ENCODE results near the gene PPP1R7. TPM values are rescaled to one million over a fixed set of nuclear protein-coding genes. Genes with fewer than 3 reads are reported as not detected.

PPP1R7 gene
- polyA plus RNA-seq, 6 donors from 2014 or later: 96.4 to 130 (median 112) TPM

DNA sequence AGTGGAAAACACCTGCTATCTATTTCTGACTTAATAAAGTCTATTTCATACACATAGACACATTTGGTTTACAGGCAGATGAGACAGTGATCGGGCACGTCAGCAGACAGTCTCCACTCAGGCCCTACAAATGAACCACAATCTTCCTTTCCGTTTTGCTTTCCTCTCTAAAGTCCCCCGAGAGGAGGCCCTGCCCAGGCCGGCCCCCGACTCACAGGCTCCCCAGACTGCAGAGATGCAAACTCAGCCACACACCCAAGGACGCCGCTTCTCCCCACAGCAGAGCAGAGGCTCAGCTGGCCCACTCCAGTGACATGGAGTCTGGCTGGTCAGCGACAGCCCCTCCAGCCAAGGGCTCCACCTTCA lies 38.8 kb upstream of the PPP1R7 start:
- H3K4me1 Mint-ChIP-seq: peaks cover 38 to 53% (median 47%) of the 10 kb centered on the region in 3 donors
- H3K4me3 Mint-ChIP-seq: peak overlapping the region in 6 of 8 donors; percentile 6 to 83 (median 68)
- peaks cover 0 to 4% (median 0%) of the 10 kb centered on the region in 7 donors for H3K9me3 Mint-ChIP-seq
- H3K27ac Mint-ChIP-seq: peak overlapping the region; percentile 82 to 97 (median 96)
- no peaks in the 10 kb centered on the region for H3K27me3 Mint-ChIP-seq
- peak; percentile 40 for DNase-seq
- ATAC-seq (ENCODE audit: low read depth in 2 of 2): peak; percentile 35 to 59
- H3K36me3 Mint-ChIP-seq: peaks cover 10 to 18% of the 10 kb centered on the region in 2 donors

DNA sequence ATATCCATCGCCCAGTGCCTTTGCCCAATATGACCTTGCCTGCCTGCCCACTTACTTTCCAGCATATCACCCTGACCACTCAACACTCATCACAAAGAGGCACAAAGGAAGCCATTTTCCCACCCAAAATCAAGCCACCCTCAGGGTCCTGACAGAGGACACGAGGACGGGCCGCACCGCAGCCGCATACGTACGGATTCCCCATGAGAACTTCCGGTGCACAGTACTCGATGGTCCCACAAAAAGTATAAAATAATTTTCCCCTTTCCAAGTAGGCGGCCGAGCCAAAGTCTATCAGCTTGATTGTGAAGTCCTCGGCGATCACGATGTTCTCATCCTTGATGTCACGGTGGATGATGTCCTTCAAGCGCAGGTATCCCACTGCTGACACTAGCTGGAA lies 38.2 kb upstream of the PPP1R7 start:
- Mint-ChIP-seq H3K4me1 (peaks cover 38 to 53% (median 47%) of the 10 kb centered on the region in 3 donors), H3K9me3 (peaks cover 0 to 4% (median 0%) of the 10 kb centered on the region in 7 donors), H3K36me3 (peaks cover 10 to 24% of the 10 kb centered on the region in 2 donors), H3K4me3 (peak overlapping the region in 4 of 8 donors; percentile 41 to 71 (median 68)), H3K27ac (peak overlapping the region; percentile 92 to 97 (median 96)), H3K27me3 (no peaks in the 10 kb centered on the region)
- DNase-seq: no peak
- ATAC-seq (ENCODE audit: low read depth in 2 of 2): no peak

DNA sequence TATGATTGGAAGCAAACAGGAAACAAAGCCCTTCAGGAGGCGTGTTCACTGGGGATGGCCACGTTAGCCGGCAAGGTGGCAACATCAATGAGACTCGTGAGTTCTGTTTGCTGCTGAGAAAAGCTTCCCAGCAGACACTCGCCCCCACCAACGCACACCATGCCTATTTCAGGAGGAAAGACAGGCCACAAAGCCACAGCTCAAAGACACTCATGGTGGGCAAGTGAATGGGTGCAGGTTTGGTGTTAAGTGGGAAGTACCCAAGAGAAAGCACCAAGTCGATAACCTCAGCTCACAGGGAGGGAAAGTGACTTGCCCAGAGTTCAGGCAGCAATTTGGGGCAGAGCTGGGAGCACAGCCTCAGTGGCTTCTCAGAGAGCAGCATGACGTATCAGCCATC lies 37.7 kb upstream of the PPP1R7 start:
- Mint-ChIP-seq H3K36me3 (peaks cover 10 to 25% of the 10 kb centered on the region in 2 donors), H3K4me1 (peaks cover 38 to 49% (median 47%) of the 10 kb centered on the region in 3 donors), H3K27me3 (no peaks in the 10 kb centered on the region), H3K9me3 (peaks cover 0 to 4% (median 0%) of the 10 kb centered on the region in 7 donors), H3K4me3 (peak overlapping the region in 1 of 8 donors; percentile 55), H3K27ac (peak overlapping the region; percentile 35 to 97 (median 80))
- DNase-seq (no peak), ATAC-seq (ENCODE audit: low read depth in 2 of 2) (no peak)

DNA sequence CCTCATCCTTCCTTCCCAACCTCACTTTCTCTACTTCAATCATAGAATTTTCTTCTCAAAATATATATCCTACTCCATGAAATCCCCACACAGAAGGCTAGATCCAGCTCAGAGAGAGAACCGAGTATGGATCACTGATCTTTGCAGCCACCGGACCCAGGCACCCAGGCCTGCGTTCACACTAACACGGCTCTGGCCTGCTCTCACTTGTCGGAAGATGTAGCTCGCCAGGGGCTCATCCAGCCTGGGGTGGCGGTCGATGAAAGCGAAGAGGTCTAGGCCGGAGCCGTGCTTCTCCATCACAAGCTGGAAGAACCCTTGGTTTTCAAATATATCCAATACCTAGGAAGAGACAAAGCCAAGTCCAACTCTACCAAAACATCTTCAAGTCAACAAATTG lies 35.4 kb upstream of the PPP1R7 start:
- no peaks in the 10 kb centered on the region for H3K9me3 Mint-ChIP-seq
- H3K27ac Mint-ChIP-seq: peak overlapping the region in 1 of 6 donors; percentile 52
- no peaks in the 10 kb centered on the region for H3K27me3 Mint-ChIP-seq
- no peak for DNase-seq
- peaks cover 10 to 33% of the 10 kb centered on the region in 2 donors for H3K36me3 Mint-ChIP-seq
- no peak for ATAC-seq (ENCODE audit: low read depth in 2 of 2)
- H3K4me1 Mint-ChIP-seq: peaks cover 21 to 29% (median 28%) of the 10 kb centered on the region in 3 donors
- H3K4me3 Mint-ChIP-seq: no peak overlapping the region

DNA sequence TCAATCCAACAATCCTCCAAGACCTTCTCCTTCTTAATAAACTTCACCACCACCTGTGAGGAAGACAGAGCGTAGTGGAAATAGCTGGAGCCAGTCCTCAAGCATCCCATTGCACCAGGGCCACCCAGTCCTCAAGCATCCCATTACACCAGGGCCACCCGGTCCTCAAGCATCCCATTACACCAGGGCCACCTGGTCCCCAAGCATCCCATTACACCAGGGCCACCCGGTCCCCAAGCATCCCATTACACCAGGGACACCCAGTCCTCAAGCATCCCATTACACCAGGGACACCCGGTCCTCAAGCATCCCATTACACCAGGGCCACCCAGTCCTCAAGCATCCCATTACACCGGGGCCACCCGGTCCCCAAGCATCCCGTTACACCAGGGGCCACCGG lies 34.9 kb upstream of the PPP1R7 start:
- DNase-seq: no peak
- Mint-ChIP-seq H3K9me3 (no peaks in the 10 kb centered on the region), H3K4me3 (no peak overlapping the region), H3K4me1 (peaks cover 16 to 23% (median 22%) of the 10 kb centered on the region in 3 donors), H3K36me3 (peaks cover 10 to 37% of the 10 kb centered on the region in 2 donors), H3K27me3 (no peaks in the 10 kb centered on the region), H3K27ac (peak overlapping the region in 2 of 6 donors; percentile 49 to 79)
- ATAC-seq (ENCODE audit: low read depth in 2 of 2): no peak

DNA sequence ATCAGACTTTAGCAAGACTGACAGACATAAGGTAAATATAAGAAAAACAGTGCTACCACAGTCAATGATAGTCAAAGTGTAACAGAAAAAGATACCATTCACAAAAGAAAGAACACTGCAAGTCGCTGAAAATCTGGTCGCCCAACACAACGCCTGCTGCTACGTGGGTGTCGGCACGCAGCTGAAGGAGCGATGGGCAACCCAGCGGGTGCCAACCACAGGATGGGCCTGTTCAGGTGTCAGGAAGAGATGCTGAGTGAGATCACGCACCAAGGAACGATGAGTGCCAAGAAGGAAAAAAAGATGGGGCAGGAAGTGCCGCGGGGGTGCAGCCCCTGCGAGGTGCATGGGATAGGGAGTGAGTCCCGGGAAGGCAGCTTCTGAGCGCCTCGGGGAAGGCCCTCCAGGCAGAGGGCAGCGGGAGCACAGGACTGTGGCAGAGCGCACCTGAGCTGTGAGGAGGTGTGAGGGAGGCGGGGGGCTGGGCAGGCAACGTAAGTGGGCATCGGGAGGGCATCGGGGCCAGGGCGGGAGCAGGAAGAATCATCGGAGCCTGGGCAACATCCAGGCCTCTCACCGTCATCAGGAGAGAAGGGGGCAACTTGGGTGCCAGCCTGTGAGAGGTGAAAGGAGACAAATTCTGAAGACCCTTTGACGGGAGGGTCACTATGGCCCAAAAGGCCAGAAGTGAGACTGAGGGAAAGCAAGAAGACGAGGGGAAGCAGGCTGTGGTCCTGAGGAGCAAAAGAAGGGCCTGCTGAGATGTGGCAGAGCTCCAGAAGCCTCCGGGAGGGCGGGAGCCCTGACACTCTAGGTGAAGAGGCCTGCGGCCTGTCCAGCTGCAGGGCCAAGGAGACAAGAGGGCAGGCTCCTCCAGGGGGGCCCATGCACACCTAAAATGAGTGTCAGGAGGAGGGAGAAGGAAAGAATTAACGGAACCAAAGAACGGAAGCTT lies 33.4 kb upstream of the PPP1R7 start:
- Mint-ChIP-seq H3K4me1 (peaks cover 2 to 8% (median 7%) of the 10 kb centered on the region in 3 donors), H3K27ac (peak overlapping the region in 2 of 6 donors; percentile 59 to 79), H3K4me3 (no peak overlapping the region), H3K36me3 (peaks cover 18 to 48% of the 10 kb centered on the region in 2 donors), H3K9me3 (no peaks in the 10 kb centered on the region), H3K27me3 (no peaks in the 10 kb centered on the region)
- DNase-seq: no peak
- ATAC-seq (ENCODE audit: low read depth in 2 of 2): no peak

DNA sequence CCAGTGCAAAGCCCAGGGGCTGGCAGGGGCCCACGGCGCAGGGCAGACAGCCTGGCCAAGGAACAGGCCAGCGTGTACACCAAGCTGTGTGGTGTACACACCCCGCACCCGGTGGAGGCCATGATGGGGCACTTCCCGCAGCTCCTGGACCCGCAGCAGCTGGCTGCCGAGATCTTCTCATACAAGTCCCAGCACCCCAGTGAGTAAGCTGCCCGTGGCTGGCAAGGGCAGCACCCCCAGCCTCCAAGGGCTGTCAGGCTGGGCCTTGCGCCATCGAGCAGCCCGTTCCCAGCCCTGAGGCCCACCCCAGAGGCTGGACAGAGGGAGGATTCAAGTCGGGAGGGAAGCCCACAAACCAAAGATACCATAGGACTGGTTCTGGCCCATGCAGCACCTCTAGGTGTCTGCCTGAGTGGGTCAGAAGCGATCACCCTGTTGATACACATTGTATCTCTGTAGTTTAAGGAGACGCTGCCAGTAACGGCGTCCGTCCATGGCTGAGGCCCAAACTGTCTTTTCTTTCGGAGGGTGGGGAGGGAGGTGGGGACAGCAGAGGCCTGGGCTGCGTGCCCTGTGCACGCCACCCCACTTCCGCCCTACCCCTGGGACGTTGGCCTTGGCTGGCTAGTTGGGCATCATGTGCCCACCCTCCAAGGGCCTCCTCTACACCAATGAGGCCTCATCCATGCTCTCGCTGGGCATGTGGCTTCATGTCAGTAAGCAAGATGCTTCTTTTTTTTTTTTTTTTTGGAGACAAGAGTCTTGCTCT lies 31.3 kb upstream of the PPP1R7 start:
- Mint-ChIP-seq H3K27me3 (no peaks in the 10 kb centered on the region), H3K36me3 (peaks cover 23 to 48% of the 10 kb centered on the region in 2 donors), H3K4me1 (no peaks in the 10 kb centered on the region)

DNA sequence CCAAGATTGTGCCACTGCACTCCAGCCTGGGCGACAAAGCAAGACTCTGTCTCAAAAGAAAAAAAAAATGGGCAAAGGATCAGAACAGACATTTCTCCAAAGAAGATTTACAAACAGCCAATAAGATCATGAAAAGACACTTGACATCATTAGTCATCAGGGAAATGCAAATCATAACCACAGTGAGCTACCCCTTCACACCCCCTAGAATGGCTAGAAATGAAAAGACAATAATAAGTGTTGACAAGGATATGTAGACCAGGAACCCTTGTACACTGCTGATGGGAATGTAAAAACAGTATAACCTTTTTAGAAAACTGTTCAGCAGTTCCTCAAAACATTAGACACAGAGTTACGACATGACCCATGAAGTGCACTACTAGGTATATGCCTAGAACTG lies 29.8 kb upstream of the PPP1R7 start:
- DNase-seq (no peak), ATAC-seq (ENCODE audit: low read depth in 2 of 2) (no peak)
- Mint-ChIP-seq H3K4me1 (peaks cover 0 to 1% (median 0%) of the 10 kb centered on the region in 3 donors), H3K4me3 (no peak overlapping the region), H3K36me3 (peaks cover 12 to 36% of the 10 kb centered on the region in 2 donors), H3K9me3 (no peaks in the 10 kb centered on the region), H3K27ac (peak overlapping the region in 2 of 6 donors; percentile 33 to 69), H3K27me3 (no peaks in the 10 kb centered on the region)

More for the DNA sequence above, 31.3 kb upstream of the PPP1R7 start:
- no peak overlapping the region for H3K27ac Mint-ChIP-seq
- H3K4me3 Mint-ChIP-seq: no peak overlapping the region
- DNase-seq (no peak), ATAC-seq (ENCODE audit: low read depth in 2 of 2) (no peak)
- H3K9me3 Mint-ChIP-seq: no peaks in the 10 kb centered on the region

DNA sequence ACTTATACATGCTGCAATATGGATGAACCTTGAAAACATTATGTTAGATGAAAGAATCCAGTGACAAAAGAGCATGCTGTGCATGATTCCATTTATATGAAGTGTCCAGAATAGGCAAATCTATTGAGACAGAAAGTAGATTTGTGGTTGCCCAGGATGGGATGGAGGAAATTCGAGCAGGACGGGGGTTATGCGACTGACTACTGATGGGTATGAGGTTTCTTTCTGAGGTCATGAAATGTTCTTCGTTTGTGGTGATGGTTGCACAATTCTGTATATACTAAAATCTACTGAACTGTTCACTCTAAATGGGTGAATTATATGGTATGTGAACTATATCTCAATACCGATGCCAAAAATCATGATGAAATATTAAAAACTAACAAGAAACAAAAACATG lies 29.3 kb upstream of the PPP1R7 start:
- Mint-ChIP-seq H3K9me3 (no peaks in the 10 kb centered on the region), H3K4me1 (peaks cover 0 to 6% (median 6%) of the 10 kb centered on the region in 3 donors), H3K27ac (peak overlapping the region in 2 of 6 donors; percentile 50 to 69), H3K36me3 (peaks cover 12 to 34% of the 10 kb centered on the region in 2 donors), H3K4me3 (no peak overlapping the region), H3K27me3 (no peaks in the 10 kb centered on the region)
- DNase-seq (no peak), ATAC-seq (ENCODE audit: low read depth in 2 of 2) (no peak)

DNA sequence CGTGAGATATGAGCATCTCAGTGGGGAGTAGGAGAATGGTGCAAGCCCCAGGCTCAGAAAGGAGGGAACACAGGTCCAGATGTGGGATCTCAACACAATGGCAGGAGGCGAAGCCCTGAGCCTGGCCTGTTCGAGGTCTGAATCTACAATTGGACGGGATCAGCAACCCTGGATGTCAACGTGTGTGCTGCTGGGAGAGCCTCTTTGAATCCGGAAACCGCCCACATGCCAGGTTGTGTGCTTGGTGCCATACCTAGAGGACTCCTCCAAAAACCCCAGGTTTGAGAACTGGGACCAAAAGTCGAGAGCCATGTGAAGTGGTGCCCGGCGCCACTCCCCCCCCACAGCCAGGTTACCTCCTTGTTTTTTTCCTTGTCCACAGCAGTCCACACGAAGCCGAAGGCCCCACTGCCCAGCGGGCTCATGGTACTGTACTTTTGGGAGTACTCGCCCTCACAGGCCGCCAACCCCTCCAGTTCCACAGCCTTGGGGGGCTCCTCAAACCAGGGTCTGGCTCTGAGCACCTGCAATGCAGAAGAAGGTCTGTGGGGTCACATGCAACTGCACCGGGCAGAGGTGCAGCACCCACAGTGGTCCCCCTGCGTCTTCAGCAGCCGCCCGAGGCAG lies 27.8 kb upstream of the PPP1R7 start:
- Mint-ChIP-seq H3K36me3 (peaks cover 12 to 23% of the 10 kb centered on the region in 2 donors), H3K4me3 (no peak overlapping the region), H3K9me3 (no peaks in the 10 kb centered on the region), H3K27me3 (no peaks in the 10 kb centered on the region), H3K4me1 (peaks cover 3 to 19% (median 16%) of the 10 kb centered on the region in 3 donors), H3K27ac (peak overlapping the region in 2 of 6 donors; percentile 9 to 69)
- DNase-seq: no peak
- ATAC-seq (ENCODE audit: low read depth in 2 of 2): no peak

DNA sequence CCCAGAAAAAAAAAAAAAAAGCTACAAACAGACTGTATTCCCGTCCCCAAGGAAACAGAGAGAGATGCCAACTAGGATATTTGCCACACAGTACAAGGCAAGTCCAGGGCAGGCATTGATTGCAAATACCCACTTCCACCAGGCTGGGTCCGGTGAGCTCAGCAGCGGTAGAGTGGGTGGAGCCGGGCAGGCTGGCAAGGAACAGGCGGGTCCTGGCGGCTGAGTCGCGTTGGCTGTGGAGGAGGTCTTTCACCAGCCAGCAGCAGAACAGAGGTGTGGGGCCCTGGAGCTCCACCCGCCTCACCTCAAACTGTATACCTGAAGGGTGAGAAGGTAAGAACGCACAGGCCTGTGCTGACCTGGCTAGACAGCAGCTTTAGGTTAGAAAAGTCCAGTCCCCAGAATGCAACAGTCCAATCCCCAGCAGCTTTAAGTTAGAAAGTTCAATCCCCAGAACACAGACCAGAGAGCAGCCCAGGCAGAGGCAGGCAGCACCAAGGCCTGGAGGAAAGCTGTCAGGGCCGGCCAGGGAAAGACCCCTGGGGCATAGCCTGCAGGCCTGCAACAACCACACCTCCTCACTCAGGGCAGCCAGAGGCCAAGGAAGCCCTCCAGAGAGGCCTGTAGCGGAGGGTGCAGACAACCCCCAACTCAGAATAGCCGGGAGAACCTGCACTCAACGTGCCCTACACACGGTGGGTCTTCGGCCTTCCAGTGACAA lies 26.3 kb upstream of the PPP1R7 start:
- Mint-ChIP-seq H3K4me1 (peaks cover 16 to 33% (median 26%) of the 10 kb centered on the region in 3 donors), H3K4me3 (peak overlapping the region in 1 of 8 donors; percentile 35), H3K27me3 (no peaks in the 10 kb centered on the region), H3K9me3 (peaks cover 0 to 3% (median 0%) of the 10 kb centered on the region in 7 donors), H3K27ac (peak overlapping the region in 4 of 6 donors; percentile 18 to 90 (median 62)), H3K36me3 (peaks cover 12 to 15% of the 10 kb centered on the region in 2 donors)
- ATAC-seq (ENCODE audit: low read depth in 2 of 2) (no peak), DNase-seq (no peak)

DNA sequence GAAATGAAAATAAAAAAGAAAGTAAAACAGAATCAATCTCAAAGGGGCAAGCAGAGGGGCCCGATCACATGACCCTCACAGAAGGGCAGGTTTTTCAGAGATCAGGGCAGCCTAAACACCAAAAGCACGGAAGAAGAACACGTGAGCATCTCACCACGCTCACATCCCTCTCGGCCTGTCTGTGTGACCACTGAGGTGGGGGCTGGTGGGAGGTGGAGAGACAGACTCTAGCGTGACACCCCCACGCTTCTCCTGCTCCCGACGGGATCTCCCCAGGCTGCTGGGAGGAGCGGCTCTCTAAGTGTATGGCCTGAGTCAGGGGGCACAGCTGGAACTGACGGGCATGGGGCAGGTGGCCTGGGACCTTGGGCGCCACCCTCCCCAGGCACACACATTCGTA lies 24.6 kb upstream of the PPP1R7 start:
- peaks cover 8 to 12% of the 10 kb centered on the region in 2 donors for H3K36me3 Mint-ChIP-seq
- no peaks in the 10 kb centered on the region for H3K27me3 Mint-ChIP-seq
- H3K27ac Mint-ChIP-seq: peak overlapping the region; percentile 22 to 100 (median 90)
- no peak for DNase-seq
- ATAC-seq (ENCODE audit: low read depth in 2 of 2): no peak
- H3K4me1 Mint-ChIP-seq: peaks cover 20 to 37% (median 30%) of the 10 kb centered on the region in 3 donors
- peak overlapping the region in 4 of 8 donors; percentile 29 to 60 (median 40) for H3K4me3 Mint-ChIP-seq
- peaks cover 0 to 3% (median 0%) of the 10 kb centered on the region in 7 donors for H3K9me3 Mint-ChIP-seq
